Uterus (tissue), 4 donors: ENCODE measurements around the gene CPVL. TPM values are rescaled to one million over a fixed set of nuclear protein-coding genes. Genes with fewer than 3 reads are reported as not detected.

Source experiments
- DNase-seq, 2 donors: peaks; one replicate each; pipeline ENCODE4 v3.0.0-alpha.2; 2019 to 2020
- H3K27ac ChIP-seq, 2 donors: fragments of 200-600 bp; sonication (generic); 1 replicate in 1 of 2; 2 replicates in 1 of 2; pipeline ENCODE4 v1.5.1; 2016 to 2018
- H3K27me3 ChIP-seq, 2 donors: fragments of 200-600 bp; sonication (generic); one replicate each; pipeline ENCODE4 v1.5.1; 2018 to 2019; ENCODE audit warnings: control low read depth in 1 of 2
- H3K36me3 ChIP-seq, 2 donors: fragments of 200-600 bp; sonication (generic); one replicate each; pipeline ENCODE4 v1.5.1; 2019; ENCODE audit warnings: control low read depth in 1 of 2
- H3K4me1 ChIP-seq, 2 donors: fragments of 200-600 bp; sonication (generic); one replicate each; pipeline ENCODE4 v1.5.1; 2018 to 2019; ENCODE audit warnings: control low read depth in 1 of 2
- H3K4me3 ChIP-seq, 2 donors: fragments of 200-600 bp; sonication (generic); 1 replicate in 1 of 2; 2 replicates in 1 of 2; pipeline ENCODE4 v1.5.1; 2018 to 2019; ENCODE audit warnings: mild to moderate bottlenecking in 1 of 2
- H3K9me3 ChIP-seq, 2 donors: fragments of 200-600 bp; sonication (generic); one replicate each; pipeline ENCODE4 v1.5.1; 2019; ENCODE audit warnings: control low read depth in 1 of 2
- POLR2A ChIP-seq, 2 donors: fragments of 450-650 bp; IDR thresholded peaks; one replicate each; pipeline ENCODE4 v1.6.1; 2016; ENCODE audit warnings: antibody characterized with exemption in 2 of 2, mild to moderate bottlenecking in 1 of 2, moderate library complexity in 1 of 2
- intact Hi-C: fragments of 100-400 bp; cut with DNase I; formaldehyde crosslinking; loops from one replicate; pipeline ENCODE4 v1.15.1; 2023; ENCODE audit warnings: low total_unique reads
- total RNA-seq, 4 donors: library from RNA; depleted of rRNA in 3 of 4; stranded (reverse); fragments of >200 nt in 3 of 4; gene quantifications; one replicate each; pipeline versions ENCODE4 v1.1.0 to v1.2.4, GENCODE V29; 2014 to 2023
- TF ChIP-seq, protein P1 (sequence below), 4 experiments: fragments of 200-600 bp in 2 of 4; fragments of 450-650 bp in 2 of 4; sonication (generic) in 2 of 4; IDR thresholded peaks; one replicate each; pipeline ENCODE4 v1.5.1; 2016 to 2019; ENCODE audit warnings: antibody characterized with exemption in 4 of 4, mild to moderate bottlenecking in 2 of 4, moderate library complexity in 1 of 4
- donor health status: DM: yes; HTN: yes; CAD: no.

Gene CPVL
- total RNA-seq, 4 donors from 2014 or later: 8.5 to 21.1 (median 14.5) TPM

DNA sequence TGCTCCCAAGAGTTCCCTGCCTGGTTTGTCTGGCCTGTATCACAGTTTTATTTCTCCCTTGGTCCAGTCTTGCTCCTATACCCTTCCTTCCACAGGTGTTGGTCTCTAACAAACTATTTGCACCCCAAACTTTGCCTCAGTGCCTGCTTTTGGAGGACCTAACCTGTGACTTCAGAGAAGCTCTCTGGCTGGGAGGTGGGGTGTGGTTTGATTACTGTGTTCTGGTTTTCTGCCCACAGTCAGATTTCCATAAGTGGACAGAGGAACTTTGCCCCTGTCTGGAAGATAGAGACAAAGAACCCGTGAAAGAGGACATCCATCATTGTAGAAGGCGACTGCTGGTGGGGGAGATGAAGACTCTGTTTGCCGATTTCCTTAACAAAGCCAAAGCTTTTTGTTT lies 132.4 kb downstream of the CPVL start:
- Histone ChIP-seq H3K9me3 (no peaks in the 10 kb centered on the region), H3K27ac (no peak overlapping the region), H3K4me3 (no peak overlapping the region), H3K27me3 (no peaks in the 10 kb centered on the region), H3K4me1 (no peaks in the 10 kb centered on the region), H3K36me3 (no peaks in the 10 kb centered on the region)
- intact Hi-C loops: no loop called here
- DNase-seq: no peak
- TF ChIP-seq, protein P1, sequence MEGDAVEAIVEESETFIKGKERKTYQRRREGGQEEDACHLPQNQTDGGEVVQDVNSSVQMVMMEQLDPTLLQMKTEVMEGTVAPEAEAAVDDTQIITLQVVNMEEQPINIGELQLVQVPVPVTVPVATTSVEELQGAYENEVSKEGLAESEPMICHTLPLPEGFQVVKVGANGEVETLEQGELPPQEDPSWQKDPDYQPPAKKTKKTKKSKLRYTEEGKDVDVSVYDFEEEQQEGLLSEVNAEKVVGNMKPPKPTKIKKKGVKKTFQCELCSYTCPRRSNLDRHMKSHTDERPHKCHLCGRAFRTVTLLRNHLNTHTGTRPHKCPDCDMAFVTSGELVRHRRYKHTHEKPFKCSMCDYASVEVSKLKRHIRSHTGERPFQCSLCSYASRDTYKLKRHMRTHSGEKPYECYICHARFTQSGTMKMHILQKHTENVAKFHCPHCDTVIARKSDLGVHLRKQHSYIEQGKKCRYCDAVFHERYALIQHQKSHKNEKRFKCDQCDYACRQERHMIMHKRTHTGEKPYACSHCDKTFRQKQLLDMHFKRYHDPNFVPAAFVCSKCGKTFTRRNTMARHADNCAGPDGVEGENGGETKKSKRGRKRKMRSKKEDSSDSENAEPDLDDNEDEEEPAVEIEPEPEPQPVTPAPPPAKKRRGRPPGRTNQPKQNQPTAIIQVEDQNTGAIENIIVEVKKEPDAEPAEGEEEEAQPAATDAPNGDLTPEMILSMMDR (IDR thresholded peaks at IDR 0.05): no peak
- TF ChIP-seq POLR2A (IDR thresholded peaks at IDR 0.05): no peak

DNA sequence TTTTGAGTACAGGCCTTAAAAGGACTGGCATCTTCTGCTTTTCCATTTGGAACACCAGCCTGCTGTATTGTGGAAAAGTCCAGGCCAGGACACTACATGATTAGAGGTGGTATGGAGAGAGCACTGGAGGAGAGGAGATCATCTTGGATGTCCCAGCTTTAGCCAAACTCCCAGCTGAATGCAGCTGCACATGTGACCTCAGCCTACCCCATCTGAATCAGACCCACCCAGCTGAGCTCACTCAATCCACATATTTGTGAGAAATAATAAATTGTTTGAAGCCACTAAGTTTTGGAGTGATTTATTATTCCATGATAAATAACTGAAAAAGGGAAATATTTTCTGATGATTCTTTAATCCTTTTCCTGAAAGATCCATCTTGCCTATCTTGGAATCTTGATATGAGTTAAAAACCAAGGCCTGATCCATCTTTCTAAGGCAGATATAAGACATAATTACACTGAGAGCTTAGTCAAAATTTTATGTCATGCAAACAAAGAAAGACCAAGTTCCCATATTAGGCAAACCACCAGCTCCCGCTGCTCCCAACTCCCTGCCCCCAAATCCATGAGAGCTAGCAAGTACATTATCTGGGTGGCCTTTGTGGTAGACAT lies 133.1 kb downstream of the CPVL start:
- H3K4me3 ChIP-seq: no peak overlapping the region
- no peak for DNase-seq
- intact Hi-C loops: no loop called here
- H3K36me3 ChIP-seq: no peaks in the 10 kb centered on the region
- no peak overlapping the region for H3K27ac ChIP-seq
- no peaks in the 10 kb centered on the region for H3K4me1 ChIP-seq
- TF ChIP-seq, protein P1 (IDR thresholded peaks at IDR 0.05): no peak
- TF ChIP-seq POLR2A (IDR thresholded peaks at IDR 0.05): no peak
- no peaks in the 10 kb centered on the region for H3K9me3 ChIP-seq
- H3K27me3 ChIP-seq: no peaks in the 10 kb centered on the region

DNA sequence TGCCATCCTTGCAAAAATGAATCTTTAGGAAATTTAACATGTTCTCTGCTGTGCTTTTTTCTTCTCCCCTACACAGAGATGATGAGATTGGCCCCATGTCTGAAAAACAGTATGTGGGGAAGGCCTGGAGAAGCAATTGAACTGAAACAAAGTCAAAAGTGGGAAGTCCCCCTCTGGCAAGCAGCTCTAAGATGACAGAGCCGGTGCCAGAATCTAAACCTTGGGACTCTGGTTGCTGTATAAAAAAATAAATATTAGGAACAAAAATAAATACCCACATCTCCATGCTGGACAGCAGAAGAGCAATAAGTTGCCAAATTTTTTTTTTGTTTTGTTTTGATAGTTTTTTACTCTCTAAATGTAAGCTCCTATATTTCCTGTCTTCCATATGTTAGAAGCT lies 136.4 kb downstream of the CPVL start:
- no peaks in the 10 kb centered on the region for H3K36me3 ChIP-seq
- H3K9me3 ChIP-seq: no peaks in the 10 kb centered on the region
- no peaks in the 10 kb centered on the region for H3K27me3 ChIP-seq
- no peak for TF ChIP-seq POLR2A (IDR thresholded peaks at IDR 0.05)
- TF ChIP-seq, protein P1 (IDR thresholded peaks at IDR 0.05): no peak
- DNase-seq: no peak
- H3K27ac ChIP-seq: no peak overlapping the region
- H3K4me1 ChIP-seq: no peaks in the 10 kb centered on the region
- no peak overlapping the region for H3K4me3 ChIP-seq
- intact Hi-C loops: no loop called here

DNA sequence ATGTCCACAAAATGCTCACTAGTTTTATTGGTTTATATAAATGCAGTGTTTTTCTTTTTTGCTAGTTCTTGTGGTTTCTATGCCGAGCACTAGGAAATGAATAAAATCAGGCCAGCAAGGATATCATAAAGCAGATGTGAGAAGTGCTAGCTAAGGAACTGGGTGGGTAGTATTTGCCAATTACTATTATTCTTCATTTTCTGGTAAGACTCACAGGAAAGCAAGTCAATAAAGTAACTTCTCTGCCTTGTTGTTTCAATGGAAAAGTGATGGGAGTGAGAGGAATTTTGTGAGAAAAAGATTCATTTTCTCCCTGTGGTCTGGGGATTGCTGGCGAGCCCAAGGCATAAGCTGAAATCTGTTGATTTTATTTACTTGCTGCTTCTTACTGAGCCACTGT lies 137.7 kb downstream of the CPVL start:
- Histone ChIP-seq H3K4me3 (no peak overlapping the region), H3K27me3 (no peaks in the 10 kb centered on the region), H3K27ac (no peak overlapping the region), H3K9me3 (no peaks in the 10 kb centered on the region), H3K4me1 (no peaks in the 10 kb centered on the region), H3K36me3 (no peaks in the 10 kb centered on the region)
- intact Hi-C loops: no loop called here
- TF ChIP-seq, protein P1 (IDR thresholded peaks at IDR 0.05): no peak
- no peak for DNase-seq

DNA sequence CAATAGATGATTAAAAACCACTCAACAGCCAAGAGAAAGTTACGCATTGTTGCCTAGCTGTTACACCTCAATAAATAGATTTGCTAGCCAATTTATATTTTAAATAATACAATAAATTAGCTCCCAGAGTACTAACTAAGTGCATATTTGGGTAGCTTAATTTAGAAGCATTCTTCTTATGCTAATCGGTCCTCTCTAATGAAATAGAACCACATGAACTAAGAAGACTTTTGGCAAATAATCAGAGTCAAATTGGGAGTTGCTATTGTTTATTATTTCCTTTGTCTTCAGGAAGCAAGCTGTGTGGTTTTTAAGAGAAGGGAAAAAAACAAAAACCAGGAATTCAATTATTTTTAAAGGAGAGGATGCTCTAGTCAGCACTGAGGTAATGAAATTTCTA lies 139.2 kb downstream of the CPVL start:
- Histone ChIP-seq H3K4me1 (no peaks in the 10 kb centered on the region), H3K9me3 (no peaks in the 10 kb centered on the region), H3K4me3 (no peak overlapping the region), H3K36me3 (no peaks in the 10 kb centered on the region), H3K27me3 (no peaks in the 10 kb centered on the region), H3K27ac (no peak overlapping the region)
- TF ChIP-seq, protein P1 (IDR thresholded peaks at IDR 0.05): no peak
- no peak for TF ChIP-seq POLR2A (IDR thresholded peaks at IDR 0.05)
- intact Hi-C loops: no loop called here
- no peak for DNase-seq
